Activated CD4-positive, alpha-beta T cell treated with anti-CD3 and anti-CD28 coated beads for 36 hours (primary cell): ENCODE results near the gene STMN1. TPM values are rescaled to one million over a fixed set of nuclear protein-coding genes. Genes with fewer than 3 reads are reported as not detected.
A peak's percentile ranks its signal among the peaks of the same experiment; 100 is the strongest.

Source experiments
- ATAC-seq: fragments of 200-7000 bp; cut with Tn5 transposase; one replicate; pipeline ENCODE4 v1.10.0; 2021; ENCODE audit warnings: mild to moderate bottlenecking, moderate library complexity
- CTCF ChIA-PET: fragments of 350-600 bp; sonication (Branson Sonifier 250); formaldehyde crosslinking; loops from one replicate; lab custom pipeline; 2021; ENCODE audit warnings: antibody characterized with exemption; lab: Charles Lee
- POLR2A ChIA-PET: fragments of 350-600 bp; sonication (Branson Sonifier 250); formaldehyde crosslinking; loops from one replicate; lab custom pipeline; 2021; ENCODE audit warnings: antibody characterized with exemption, inconsistent platforms; lab: Charles Lee
- DNase-seq: peaks from one replicate; pipeline ENCODE4 v3.0.0-alpha.2; 2020
- H3K27ac Mint-ChIP-seq: one replicate; pipeline ENCODE4 v1.8.0; 2021; ENCODE audit warnings: mixed read lengths
- H3K27me3 Mint-ChIP-seq: one replicate; pipeline ENCODE4 v1.8.0; 2021; ENCODE audit warnings: mixed read lengths
- H3K36me3 Mint-ChIP-seq: one replicate; pipeline ENCODE4 v1.8.0; 2021; ENCODE audit warnings: low read depth, mixed read lengths
- H3K4me1 Mint-ChIP-seq: one replicate; pipeline ENCODE4 v1.8.0; 2021; ENCODE audit warnings: mixed read lengths
- H3K4me3 Mint-ChIP-seq: one replicate; pipeline ENCODE4 v1.8.0; 2021; ENCODE audit warnings: mild to moderate bottlenecking, moderate library complexity, mixed read lengths
- H3K9me3 Mint-ChIP-seq: one replicate; pipeline ENCODE4 v1.8.0; 2021; ENCODE audit warnings: low read depth, mixed read lengths
- intact Hi-C, 2 experiments: fragments of 100-400 bp; cut with DNase I in 1 of 2; cut with micrococcal nuclease in 1 of 2; formaldehyde crosslinking; loops; one replicate each; pipeline versions ENCODE4 v1.14.2 to v1.15.1; 2022 to 2024; cut with DNase I, micrococcal nuclease
- total RNA-seq, 2 experiments: library from RNA; stranded (reverse); gene quantifications; one replicate each; pipeline ENCODE4 v1.2.3, GENCODE V29; 2021

Gene STMN1
- total RNA-seq, 2 experiments from 2014 or later = 557 to 771 TPM

- H3K4me1 Mint-ChIP-seq = peaks cover 27% of the 10 kb centered on the region
- DNase-seq (no peak), ATAC-seq (no peak)
- no peak overlapping the region for H3K4me3 Mint-ChIP-seq
- ChIA-PET POLR2A (no interaction called here), CTCF (interaction anchor here (1.2 to 1.9 kb wide), 2 partner anchors 23 to 71 kb away, joined by 5 to 7 read pairs; no protein-coding TSS in a partner anchor)
- H3K9me3 Mint-ChIP-seq = no peaks in the 10 kb centered on the region
- H3K27me3 Mint-ChIP-seq = peaks cover 6% of the 10 kb centered on the region
- intact Hi-C loops = no loop called here
- no peak overlapping the region for H3K27ac Mint-ChIP-seq
- H3K36me3 Mint-ChIP-seq = no peaks in the 10 kb centered on the region
These were observed 12.4 kb upstream of the STMN1 start for GRCh38 chr1:25918615-25919014.

- DNase-seq = peak; percentile 41
- Mint-ChIP-seq H3K4me3 (no peak overlapping the region), H3K36me3 (no peaks in the 10 kb centered on the region), H3K27me3 (peaks cover 4% of the 10 kb centered on the region), H3K9me3 (no peaks in the 10 kb centered on the region), H3K27ac (peak overlapping the region; percentile 34), H3K4me1 (peaks cover 21% of the 10 kb centered on the region)
- ChIA-PET CTCF (interaction anchor here (0.6 to 1.9 kb wide), 4 partner anchors 22 to 328 kb away, joined by 3 to 7 read pairs (median 4); partner anchors contain the start of gene PAFAH2), POLR2A (no interaction called here)
- ATAC-seq = peak; percentile 41
- intact Hi-C loops = no loop called here
These were observed 11.8 kb upstream of the STMN1 start for GRCh38 chr1:25917996-25918395.

GRCh38 chr1:25916460-25916859, 10.2 kb upstream of the STMN1 start:
- Mint-ChIP-seq H3K36me3 (no peaks in the 10 kb centered on the region), H3K4me1 (peaks cover 12% of the 10 kb centered on the region), H3K27me3 (no peaks in the 10 kb centered on the region), H3K27ac (no peak overlapping the region), H3K9me3 (no peaks in the 10 kb centered on the region), H3K4me3 (no peak overlapping the region)
- ChIA-PET POLR2A (interaction anchor here (1.2 kb wide), 1 partner anchor 11 kb away, joined by 6 read pairs; no protein-coding TSS in a partner anchor), CTCF (interaction anchor here (0.7 kb wide), 1 partner anchor 81 kb away, joined by 3 read pairs; the partner anchor contains the start of gene PAFAH2)
- DNase-seq (no peak), ATAC-seq (no peak)
- intact Hi-C loops = no loop called here

- Mint-ChIP-seq H3K4me1 (peaks cover 12% of the 10 kb centered on the region), H3K4me3 (no peak overlapping the region), H3K36me3 (no peaks in the 10 kb centered on the region), H3K27me3 (no peaks in the 10 kb centered on the region), H3K27ac (no peak overlapping the region), H3K9me3 (no peaks in the 10 kb centered on the region)
- ChIA-PET CTCF (interaction anchor here (0.6 to 1.7 kb wide), 5 partner anchors 9 to 766 kb away, joined by 3 to 6 read pairs (median 3); partner anchors contain the start of gene PAFAH2), POLR2A (interaction anchor here (0.7 to 1.1 kb wide), 2 partner anchors 9 to 1594 kb away, joined by 3 to 4 read pairs; no protein-coding TSS in a partner anchor)
- intact Hi-C loops = no loop called here
- ATAC-seq (no peak), DNase-seq (no peak)
These were observed 8.1 kb upstream of the STMN1 start for GRCh38 chr1:25914074-25914995.

GRCh38 chr1:25913206-25913605, 7.0 kb upstream of the STMN1 start:
- H3K4me1 Mint-ChIP-seq = peaks cover 7% of the 10 kb centered on the region
- ATAC-seq (no peak), DNase-seq (no peak)
- H3K27ac Mint-ChIP-seq = no peak overlapping the region
- POLR2A ChIA-PET = no interaction called here
- no peaks in the 10 kb centered on the region for H3K27me3 Mint-ChIP-seq
- H3K9me3 Mint-ChIP-seq = no peaks in the 10 kb centered on the region
- H3K36me3 Mint-ChIP-seq = no peaks in the 10 kb centered on the region
- intact Hi-C loops = no loop called here
- CTCF ChIA-PET = interaction anchor here (1.3 kb wide), 2 partner anchors 17 to 84 kb away, joined by 4 to 5 read pairs; partner anchors contain the start of gene PAFAH2
- no peak overlapping the region for H3K4me3 Mint-ChIP-seq

- H3K27ac Mint-ChIP-seq = no peak overlapping the region
These were observed 6.0 kb upstream of the STMN1 start for GRCh38 chr1:25912076-25912831.

GRCh38 chr1:25911162-25911561, 4.9 kb upstream of the STMN1 start:
- H3K4me1 Mint-ChIP-seq = peaks cover 5% of the 10 kb centered on the region
- ChIA-PET POLR2A (no interaction called here), CTCF (interaction anchor here (2.3 kb wide), 1 partner anchor 9 kb away, joined by 5 read pairs; no protein-coding TSS in a partner anchor)
- H3K27ac Mint-ChIP-seq = no peak overlapping the region
- no peaks in the 10 kb centered on the region for H3K36me3 Mint-ChIP-seq
- H3K4me3 Mint-ChIP-seq = no peak overlapping the region
- no peak for DNase-seq
- ATAC-seq = no peak
- H3K27me3 Mint-ChIP-seq = no peaks in the 10 kb centered on the region
- intact Hi-C loops = no loop called here
- H3K9me3 Mint-ChIP-seq = no peaks in the 10 kb centered on the region

More at GRCh38 chr1:25912076-25912831, 6.0 kb upstream of the STMN1 start:
- ATAC-seq = no peak
- no peak overlapping the region for H3K4me3 Mint-ChIP-seq
- H3K4me1 Mint-ChIP-seq = no peaks in the 10 kb centered on the region
- no peaks in the 10 kb centered on the region for H3K36me3 Mint-ChIP-seq
- CTCF ChIA-PET = interaction anchor here (0.6 to 2.3 kb wide), 4 partner anchors 8 to 87 kb away, joined by 3 to 5 read pairs (median 5); no protein-coding TSS in a partner anchor
- POLR2A ChIA-PET = no interaction called here
- intact Hi-C loops = no loop called here
- no peak for DNase-seq
- no peaks in the 10 kb centered on the region for H3K27me3 Mint-ChIP-seq
- no peaks in the 10 kb centered on the region for H3K9me3 Mint-ChIP-seq

GRCh38 chr1:25909040-25909439, 2.8 kb upstream of the STMN1 start:
- intact Hi-C loops = loop anchor here in 1 of 2 experiments (5.0 kb wide), 2 partner anchors 398 to 1162 kb away; partner anchors contain the start of genes CLIC4 and UBXN11
- peaks cover 12% of the 10 kb centered on the region for H3K36me3 Mint-ChIP-seq
- POLR2A ChIA-PET = no interaction called here

GRCh38 chr1:25908161-25908560, 1.9 kb upstream of the STMN1 start:
- H3K27me3 Mint-ChIP-seq = no peaks in the 10 kb centered on the region
- H3K27ac Mint-ChIP-seq = no peak overlapping the region
- no peak for ATAC-seq
- no peak overlapping the region for H3K4me3 Mint-ChIP-seq
- H3K36me3 Mint-ChIP-seq = peaks cover 20% of the 10 kb centered on the region
- POLR2A ChIA-PET = no interaction called here
- CTCF ChIA-PET = interaction anchor here (1.0 to 15.6 kb wide), 5 partner anchors 13 to 97 kb away, joined by 3 to 257 read pairs (median 6); partner anchors contain the start of gene PAFAH2
- DNase-seq = no peak
- intact Hi-C loops = loop anchor here in 1 of 2 experiments (5.0 kb wide), 2 partner anchors 399 to 1161 kb away; partner anchors contain the start of genes CLIC4 and UBXN11
- no peaks in the 10 kb centered on the region for H3K9me3 Mint-ChIP-seq
- H3K4me1 Mint-ChIP-seq = peaks cover 19% of the 10 kb centered on the region

More at GRCh38 chr1:25909040-25909439, 2.8 kb upstream of the STMN1 start:
- H3K27ac Mint-ChIP-seq = no peak overlapping the region
- CTCF ChIA-PET = interaction anchor here (1.0 to 15.6 kb wide), 4 partner anchors 13 to 96 kb away, joined by 3 to 257 read pairs (median 6); partner anchors contain the start of gene PAFAH2
- peaks cover 13% of the 10 kb centered on the region for H3K4me1 Mint-ChIP-seq
- H3K4me3 Mint-ChIP-seq = no peak overlapping the region
- no peaks in the 10 kb centered on the region for H3K27me3 Mint-ChIP-seq
- H3K9me3 Mint-ChIP-seq = no peaks in the 10 kb centered on the region
- no peak for ATAC-seq
- no peak for DNase-seq

- CTCF ChIA-PET = interaction anchor here (0.6 to 15.6 kb wide), 4 partner anchors 12 to 91 kb away, joined by 3 to 257 read pairs (median 6); partner anchors contain the start of gene PAFAH2
- Mint-ChIP-seq H3K4me3 (no peak overlapping the region), H3K27me3 (no peaks in the 10 kb centered on the region), H3K4me1 (peaks cover 22% of the 10 kb centered on the region), H3K9me3 (no peaks in the 10 kb centered on the region), H3K36me3 (peaks cover 24% of the 10 kb centered on the region), H3K27ac (no peak overlapping the region)
- DNase-seq (no peak), ATAC-seq (no peak)
- POLR2A ChIA-PET = no interaction called here
- intact Hi-C loops = loop anchor here in 1 of 2 experiments (5.0 kb wide), 2 partner anchors 400 to 1160 kb away; partner anchors contain the start of genes CLIC4 and UBXN11
These were observed 1.4 kb upstream of the STMN1 start for GRCh38 chr1:25907601-25908000.
